ENCODE measurements around the gene IQGAP2.

DNA sequence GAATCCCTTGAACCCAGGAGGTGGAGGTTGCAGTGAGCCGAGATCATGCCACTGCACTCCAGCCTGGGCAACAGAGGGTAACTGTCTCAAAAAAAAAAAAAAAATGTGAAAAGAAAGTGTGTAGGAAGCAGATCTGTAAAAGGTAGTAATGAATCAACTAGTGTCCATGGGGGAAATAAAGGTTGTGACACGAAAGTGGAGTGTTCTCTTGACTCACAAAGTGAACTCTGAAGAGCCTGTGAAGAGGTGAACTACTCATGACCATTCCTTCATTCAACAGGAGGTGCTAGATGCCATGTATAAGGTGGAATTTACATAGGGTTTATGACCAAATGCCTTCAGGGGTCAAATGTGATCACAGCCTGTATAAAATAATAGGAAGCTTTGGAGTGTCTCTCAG, 12.8 kb downstream of the IQGAP2 start:
- no peak for TF ChIP-seq POLR2AphosphoS5 (IDR thresholded peaks at IDR 0.05; ENCODE audit: borderline replicate concordance, low read depth, low read length)
- no peak for TF ChIP-seq EZH2 (IDR thresholded peaks at IDR 0.05)
- TF ChIP-seq FOXP2 (optimal IDR thresholded peaks at IDR 0.05; ENCODE audit: control extremely low read depth, extremely low read length, insufficient read depth) = no peak
